Epithelial cell of prostate (primary cell): ENCODE data around the gene TNIK.
"Not testable (repeated sequence)": the region's sequence is repeated elsewhere in the genome, so short reads cannot be mapped to it uniquely, and the experiment has no call there.

ENCODE experiments used
- DNase-seq: peaks from one replicate; pipeline ENCODE4 v3.0.0-alpha.2; 2011; ENCODE audit warnings: low read depth, low spot score
- H3K27ac ChIP-seq: fragments of 450-650 bp; 2 replicates; pipeline ENCODE4 v1.5.1; 2017; ENCODE audit warnings: mild to moderate bottlenecking

The TNIK gene

GRCh38 chr3:171372694-171373093, 87.5 kb downstream of the TNIK start:
- no peak for DNase-seq
- no peak overlapping the region for H3K27ac ChIP-seq

GRCh38 chr3:171371354-171371753, 88.9 kb downstream of the TNIK start:
- no peak overlapping the region for H3K27ac ChIP-seq

GRCh38 chr3:171369156-171369555, 91.0 kb downstream of the TNIK start:
- DNase-seq = no peak
- H3K27ac ChIP-seq = no peak overlapping the region

More at GRCh38 chr3:171371354-171371753, 88.9 kb downstream of the TNIK start:
- no peak for DNase-seq

- not testable (repeated sequence) for DNase-seq
Observed at GRCh38 chr3:171366738-171367137, 93.5 kb downstream of the TNIK start.

GRCh38 chr3:171366043-171366442, 94.2 kb downstream of the TNIK start:
- H3K27ac ChIP-seq = no peak overlapping the region
- no peak for DNase-seq

More at GRCh38 chr3:171366738-171367137, 93.5 kb downstream of the TNIK start:
- not testable (repeated sequence) for H3K27ac ChIP-seq

- H3K27ac ChIP-seq = no peak overlapping the region
- no peak for DNase-seq
Observed at GRCh38 chr3:171365489-171365888, 94.7 kb downstream of the TNIK start.

GRCh38 chr3:171364500-171364899, 95.7 kb downstream of the TNIK start:
- H3K27ac ChIP-seq = no peak overlapping the region
- DNase-seq = no peak

- no peak for DNase-seq
- no peak overlapping the region for H3K27ac ChIP-seq
Observed at GRCh38 chr3:171363202-171363601, 97.0 kb downstream of the TNIK start.

GRCh38 chr3:171362575-171362974, 97.6 kb downstream of the TNIK start:
- DNase-seq = no peak
- H3K27ac ChIP-seq = no peak overlapping the region

GRCh38 chr3:171358881-171359198, 101.4 kb downstream of the TNIK start:
- H3K27ac ChIP-seq = peak overlapping the region; percentile 56
- no peak for DNase-seq

- no peak for DNase-seq
- peak overlapping the region; percentile 56 for H3K27ac ChIP-seq
Observed at GRCh38 chr3:171358181-171358880, 101.9 kb downstream of the TNIK start.

GRCh38 chr3:171357721-171358120, 102.5 kb downstream of the TNIK start:
- DNase-seq = no peak
- peak overlapping the region; percentile 56 for H3K27ac ChIP-seq

GRCh38 chr3:171356251-171356650, 104.0 kb downstream of the TNIK start:
- no peak for DNase-seq
- peak overlapping the region; percentile 71 for H3K27ac ChIP-seq

- H3K27ac ChIP-seq = peak overlapping the region; percentile 71
- no peak for DNase-seq
Observed at GRCh38 chr3:171354706-171355582, 105.3 kb downstream of the TNIK start.

- peak overlapping the region; percentile 71 for H3K27ac ChIP-seq
- DNase-seq = no peak
Observed at GRCh38 chr3:171354049-171354705, 106.0 kb downstream of the TNIK start.

- peak overlapping the region; percentile 71 for H3K27ac ChIP-seq
Observed at GRCh38 chr3:171353423-171353822, 106.8 kb downstream of the TNIK start.

GRCh38 chr3:171352387-171352935, 107.7 kb downstream of the TNIK start:
- no peak for DNase-seq

More at GRCh38 chr3:171353423-171353822, 106.8 kb downstream of the TNIK start:
- peak; percentile 41 for DNase-seq

GRCh38 chr3:171351676-171352075, 108.5 kb downstream of the TNIK start:
- H3K27ac ChIP-seq = peak overlapping the region; percentile 23
- DNase-seq = peak; percentile 69

More at GRCh38 chr3:171352387-171352935, 107.7 kb downstream of the TNIK start:
- peak overlapping the region; percentile 23 for H3K27ac ChIP-seq

GRCh38 chr3:171350364-171350763, 109.8 kb downstream of the TNIK start:
- DNase-seq = no peak
- no peak overlapping the region for H3K27ac ChIP-seq

GRCh38 chr3:171349392-171349791, 110.8 kb downstream of the TNIK start:
- DNase-seq = no peak
- H3K27ac ChIP-seq = no peak overlapping the region
